Neural cell (in vitro differentiated cells): ENCODE data around the gene MUSK. TPM values are rescaled to one million over a fixed set of nuclear protein-coding genes. Genes with fewer than 3 reads are reported as not detected.
"Not testable (repeated sequence)": the region's sequence is repeated elsewhere in the genome, so short reads cannot be mapped to it uniquely, and the experiment has no call there.

Experiments
- H2AFZ ChIP-seq: fragments of 200-600, 300-800 bp; sonication (generic), shearing (Covaris generic); 2 replicates; pipeline ENCODE4 v1.6.0; 2014; ENCODE audit warnings: low read depth, mild to moderate bottlenecking, antibody characterized with exemption, low read length, moderate library complexity
- H3F3A ChIP-seq: fragments of 200-600 bp; shearing (Covaris generic); 2 replicates; pipeline ENCODE4 v1.6.1; 2016; ENCODE audit warnings: mild to moderate bottlenecking, moderate library complexity, mixed read lengths, antibody characterized with exemption, low read length; ENCODE audit not compliant: insufficient read depth, poor library complexity, severe bottlenecking
- H3K27ac ChIP-seq: fragments of 200-600, 300-800 bp; sonication (generic), shearing (Covaris generic); 2 replicates; pipeline ENCODE4 v1.5.1; 2014; ENCODE audit warnings: mild to moderate bottlenecking, low read length, moderate library complexity
- H3K27me3 ChIP-seq: fragments of 300-800, 200-600 bp; sonication (generic), shearing (Covaris generic); 2 replicates; pipeline ENCODE4 v1.6.0; 2014; ENCODE audit warnings: mild to moderate bottlenecking, low read depth, low read length, moderate library complexity; ENCODE audit not compliant: insufficient read depth
- H3K36me3 ChIP-seq: fragments of 300-800, 200-600 bp; sonication (generic), shearing (Covaris generic); 2 replicates; pipeline ENCODE4 v1.5.1; 2014; ENCODE audit warnings: mild to moderate bottlenecking, antibody characterized with exemption, low read length, moderate library complexity; ENCODE audit not compliant: insufficient read depth
- H3K4me2 ChIP-seq: fragments of 300-800, 200-600 bp; sonication (generic), shearing (Covaris generic); 2 replicates; pipeline ENCODE4 v1.6.0; 2014; ENCODE audit warnings: mild to moderate bottlenecking, low read length
- H3K4me3 ChIP-seq: fragments of 300-800, 200-600 bp; sonication (generic), shearing (Covaris generic); 2 replicates; pipeline ENCODE4 v1.5.1; 2014; ENCODE audit warnings: mild to moderate bottlenecking, low read length, moderate library complexity
- H3K79me2 ChIP-seq: fragments of 200-600 bp; shearing (Covaris generic); replicated peaks from 2 replicates; pipeline ENCODE4 v1.6.0; 2014; ENCODE audit warnings: mild to moderate bottlenecking, low read length, moderate library complexity; ENCODE audit not compliant: insufficient read depth
- H3K9ac ChIP-seq: fragments of 300-800, 200-600 bp; sonication (generic), shearing (Covaris generic); 2 replicates; pipeline ENCODE4 v1.6.1; 2016; ENCODE audit warnings: mild to moderate bottlenecking, low read length, mixed read lengths
- H3K9me2 ChIP-seq: fragments of 200-600 bp; shearing (Covaris generic); 2 replicates; pipeline ENCODE4 v1.6.1; 2016; ENCODE audit warnings: mild to moderate bottlenecking, low read length, mixed read lengths; ENCODE audit not compliant: insufficient read depth
- H3K9me3 ChIP-seq: fragments of 200-600, 300-800 bp; sonication (generic), shearing (Covaris generic); 2 replicates; pipeline ENCODE4 v1.6.1; 2016; ENCODE audit warnings: mild to moderate bottlenecking, mixed run types, low read length, moderate library complexity, mixed read lengths
- H4K20me1 ChIP-seq: fragments of 200-600 bp; shearing (Covaris generic); 2 replicates; pipeline ENCODE4 v1.6.1; 2016; ENCODE audit warnings: mild to moderate bottlenecking, mixed run types; ENCODE audit not compliant: insufficient read depth
- CTCF ChIP-seq: fragments of 450-650 bp; IDR thresholded peaks from 2 replicates; pipeline ENCODE4 v1.5.1; 2014; ENCODE audit warnings: antibody characterized with exemption, mild to moderate bottlenecking, moderate library complexity; ENCODE audit not compliant: poor library complexity, severe bottlenecking
- EP300 ChIP-seq: fragments of 450-650 bp; conservative IDR thresholded peaks from 2 replicates; pipeline ENCODE4 v1.6.1; 2014; ENCODE audit warnings: antibody characterized with exemption, mild to moderate bottlenecking, moderate library complexity; ENCODE audit not compliant: poor library complexity, severe bottlenecking
- EZH2 ChIP-seq: fragments of 200-600, 300-800 bp; shearing (Covaris generic), sonication (generic); IDR thresholded peaks from 2 replicates; pipeline ENCODE4 v1.6.1; 2014; ENCODE audit warnings: antibody characterized with exemption, low read length, borderline replicate concordance, mild to moderate bottlenecking; ENCODE audit not compliant: insufficient read depth, poor library complexity, severe bottlenecking
- MXI1 ChIP-seq: fragments of 450-650 bp; conservative IDR thresholded peaks from 2 replicates; pipeline ENCODE4 v1.6.1; 2014; ENCODE audit warnings: antibody characterized with exemption, mild to moderate bottlenecking; ENCODE audit not compliant: poor library complexity, severe bottlenecking
- POLR2AphosphoS5 ChIP-seq: IDR thresholded peaks from 2 replicates; pipeline ENCODE4 v1.6.1; 2012
- RAD21 ChIP-seq: fragments of 450-650 bp; conservative IDR thresholded peaks from 2 replicates; pipeline ENCODE4 v1.6.1; 2014; ENCODE audit warnings: antibody characterized with exemption, mild to moderate bottlenecking, moderate library complexity
- REST ChIP-seq: IDR thresholded peaks from 2 replicates; pipeline ENCODE4 v1.6.1; 2012; ENCODE audit warnings: borderline replicate concordance
- SMC3 ChIP-seq: fragments of 450-650 bp; conservative IDR thresholded peaks from 2 replicates; pipeline ENCODE4 v1.6.1; 2014; ENCODE audit warnings: antibody characterized with exemption, mild to moderate bottlenecking, moderate library complexity; ENCODE audit not compliant: poor library complexity
- TAF1 ChIP-seq: IDR thresholded peaks from 2 replicates; pipeline ENCODE4 v1.6.1; 2012; ENCODE audit warnings: low read depth
- polyA plus RNA-seq: library from polyadenylated mRNA; depleted of rRNA; stranded (reverse); fragments of >200 nt; gene quantifications from 2 replicates; pipeline ENCODE4 v1.2.3, GENCODE V29; 2014

The MUSK gene
- polyA plus RNA-seq, 1 donor from 2014 or later: not detected

GRCh38 chr9:110785166-110785565 is 116.6 kb downstream of the MUSK start:
- Histone ChIP-seq H3K4me3 (no peak overlapping the region), H3K9me3 (no peaks in the 10 kb centered on the region), H3F3A (no peaks in the 10 kb centered on the region), H2AFZ (no peak overlapping the region), H3K9ac (no peak overlapping the region), H4K20me1 (no peaks in the 10 kb centered on the region), H3K79me2 (no peaks in the 10 kb centered on the region), H3K27ac (no peak overlapping the region), H3K9me2 (no peaks in the 10 kb centered on the region), H3K36me3 (no peaks in the 10 kb centered on the region), H3K27me3 (no peaks in the 10 kb centered on the region), H3K4me2 (no peak overlapping the region)
- TF ChIP-seq RAD21: no peak
- TF ChIP-seq TAF1: no peak
- no peak for TF ChIP-seq POLR2AphosphoS5
- TF ChIP-seq REST: no peak
- no peak for TF ChIP-seq EZH2
- no peak for TF ChIP-seq EP300
- no peak for TF ChIP-seq MXI1
- TF ChIP-seq SMC3: no peak
- no peak for TF ChIP-seq CTCF

- H3K9me3 ChIP-seq, H3K79me2 ChIP-seq, H3K9me2 ChIP-seq, H3K4me2 ChIP-seq, H2AFZ ChIP-seq, H3K9ac ChIP-seq, H3K27ac ChIP-seq, H3F3A ChIP-seq, H3K27me3 ChIP-seq, H3K36me3 ChIP-seq, H3K4me3 ChIP-seq, H4K20me1 ChIP-seq: not testable (repeated sequence)
These were observed 119.8 kb downstream of the MUSK start for GRCh38 chr9:110788396-110788795.

- no peaks in the 10 kb centered on the region for H3K79me2 ChIP-seq
- H3K4me3 ChIP-seq: no peak overlapping the region
- H2AFZ ChIP-seq: no peak overlapping the region
- TF ChIP-seq SMC3 (no peak), TAF1 (no peak), POLR2AphosphoS5 (no peak), EZH2 (no peak), MXI1 (no peak), EP300 (no peak), RAD21 (no peak), REST (no peak)
- no peak overlapping the region for H3K4me2 ChIP-seq
- no peak overlapping the region for H3K27ac ChIP-seq
- no peaks in the 10 kb centered on the region for H3K9me3 ChIP-seq
- H3K9ac ChIP-seq: no peak overlapping the region
- H3K9me2 ChIP-seq: no peaks in the 10 kb centered on the region
- H3K36me3 ChIP-seq: no peaks in the 10 kb centered on the region
- H4K20me1 ChIP-seq: no peaks in the 10 kb centered on the region
- H3K27me3 ChIP-seq: no peaks in the 10 kb centered on the region
- no peaks in the 10 kb centered on the region for H3F3A ChIP-seq
These were observed 120.3 kb downstream of the MUSK start for GRCh38 chr9:110788871-110789270.
